GM21526 (cell line): ENCODE data around the gene TTC24.

ENCODE experiments used
- ATAC-seq: cut with Tn5 transposase; IDR thresholded peaks from one replicate; pipeline ENCODE4 v1.9.1; 2021; ENCODE audit warnings: moderate library complexity; ENCODE audit not compliant: unreplicated experiment, low FRiP score

TTC24 gene

GRCh38 chr1:156632355-156632754, 52.8 kb downstream of the TTC24 start:
- no peak for ATAC-seq
